GM19324 (cell line): ENCODE results near the gene UTF1.

Source experiments
- ATAC-seq: cut with Tn5 transposase; IDR thresholded peaks from one replicate; pipeline ENCODE4 v1.9.1; 2021; ENCODE audit warnings: mild to moderate bottlenecking, moderate library complexity; ENCODE audit not compliant: unreplicated experiment, low FRiP score

UTF1 gene

GRCh38 chr10:133242611-133243356 is 12.8 kb downstream of the UTF1 start:
- ATAC-seq = no peak

- ATAC-seq = no peak
Measured at GRCh38 chr10:133243593-133243992, 13.6 kb downstream of the UTF1 start.

- ATAC-seq = no peak
Measured at GRCh38 chr10:133245439-133246235, 15.6 kb downstream of the UTF1 start.

GRCh38 chr10:133246236-133246626 is 16.2 kb downstream of the UTF1 start:
- ATAC-seq = no peak

- no peak for ATAC-seq
Measured at GRCh38 chr10:133247681-133248333, 17.8 kb downstream of the UTF1 start.

GRCh38 chr10:133248334-133248715 is 18.3 kb downstream of the UTF1 start:
- ATAC-seq = no peak

GRCh38 chr10:133249094-133249780 is 19.2 kb downstream of the UTF1 start:
- no peak for ATAC-seq

GRCh38 chr10:133249975-133250754 is 20.1 kb downstream of the UTF1 start:
- ATAC-seq = no peak

- ATAC-seq = no peak
Measured at GRCh38 chr10:133251388-133252222, 21.6 kb downstream of the UTF1 start.

GRCh38 chr10:133252223-133252552 is 22.2 kb downstream of the UTF1 start:
- no peak for ATAC-seq

- ATAC-seq = no peak
Measured at GRCh38 chr10:133253361-133253955, 23.4 kb downstream of the UTF1 start.

- no peak for ATAC-seq
Measured at GRCh38 chr10:133254421-133255120, 24.6 kb downstream of the UTF1 start.

- ATAC-seq = no peak
Measured at GRCh38 chr10:133255323-133255722, 25.3 kb downstream of the UTF1 start.

GRCh38 chr10:133257489-133258065 is 27.6 kb downstream of the UTF1 start:
- no peak for ATAC-seq

- no peak for ATAC-seq
Measured at GRCh38 chr10:133258066-133258817, 28.2 kb downstream of the UTF1 start.

- ATAC-seq = no peak
Measured at GRCh38 chr10:133258818-133259601, 29.0 kb downstream of the UTF1 start.

GRCh38 chr10:133259602-133259989 is 29.6 kb downstream of the UTF1 start:
- ATAC-seq = no peak
